Measurements from ENCODE around the gene A3GALT2. TPM values are rescaled to one million over a fixed set of nuclear protein-coding genes. Genes with fewer than 3 reads are reported as not detected.

The A3GALT2 gene
- total RNA-seq, 1 experiment from 2014 or later: not detected

- Histone ChIP-seq H3T11ph (ENCODE audit: low read length) (no peak overlapping the region), H3K4me2 (ENCODE audit: insufficient read depth, insufficient read length, low read length) (no peak overlapping the region), H3K4ac (ENCODE audit: low read depth, low read length) (no peak overlapping the region), H3K4me1 (ENCODE audit: insufficient read depth, low read length) (no peaks in the 10 kb centered on the region), H2BK12ac (ENCODE audit: insufficient read length, low read depth, low read length) (no peak overlapping the region), H4K91ac (ENCODE audit: insufficient read length, low read depth, low read length) (no peak overlapping the region), H3K27ac (ENCODE audit: insufficient read length, low read depth, low read length) (no peak overlapping the region), H3K79me1 (ENCODE audit: insufficient read depth, low read depth, low read length, poor library complexity, severe bottlenecking) (no peaks in the 10 kb centered on the region), H2BK120ac (ENCODE audit: low read depth, low read length, poor library complexity, severe bottlenecking) (no peak overlapping the region), H4K5ac (ENCODE audit: insufficient read length, low read depth, low read length) (no peak overlapping the region), H3K9me3 (ENCODE audit: control insufficient read depth, low read depth, low read length) (no peaks in the 10 kb centered on the region), H4K8ac (replicated peaks; ENCODE audit: insufficient read length, low read depth, low read length) (no peak overlapping the region), H3K14ac (ENCODE audit: insufficient read depth, low read length) (no peak overlapping the region), H2AFZ (ENCODE audit: low read length) (no peak overlapping the region), H3K27me3 (ENCODE audit: insufficient read depth, low read length) (no peaks in the 10 kb centered on the region), H2BK5ac (ENCODE audit: insufficient read length, low read length) (no peak overlapping the region), H2BK20ac (ENCODE audit: low read depth, low read length, poor library complexity, severe bottlenecking) (no peak overlapping the region), H3K23me2 (ENCODE audit: insufficient read length, low read depth, low read length, poor library complexity, severe bottlenecking) (no peaks in the 10 kb centered on the region), H4K20me1 (ENCODE audit: control insufficient read depth, insufficient read depth, insufficient read length) (no peaks in the 10 kb centered on the region), H3K18ac (ENCODE audit: insufficient read length, low read depth, low read length) (no peak overlapping the region), H3K79me2 (ENCODE audit: insufficient read depth, low read length) (no peaks in the 10 kb centered on the region), H3K23ac (ENCODE audit: insufficient read length, low read depth, low read length) (no peak overlapping the region), H2BK15ac (ENCODE audit: low read depth, low read length) (no peak overlapping the region), H3K56ac (ENCODE audit: insufficient read length, low read depth, low read length) (no peak overlapping the region), H2AK5ac (ENCODE audit: insufficient read length, low read length) (no peak overlapping the region), H3K9ac (ENCODE audit: extremely low read depth, insufficient read length, low read length) (no peak overlapping the region)
- H3K4me3 Mint-ChIP-seq: no peak overlapping the region
- DNase-seq: no peak
- WGBS (ENCODE audit: extremely low coverage, insufficient read length, low lambda C conversion rate): no CpG with 5 or more reads among the region's 4 CpGs
- H3K27me3 Mint-ChIP-seq (ENCODE audit: low read depth): peaks cover under 1% of the 10 kb centered on the region; the same call in 1 of the 2 replicates
- H3K27ac Mint-ChIP-seq: no peak overlapping the region
- peaks cover 13 to 22% of the 10 kb centered on the region in 2 experiments for H3K4me1 Mint-ChIP-seq
- no peak for TF ChIP-seq CTCF (conservative IDR thresholded peaks at IDR 0.05)
- H3K36me3 Mint-ChIP-seq (ENCODE audit: insufficient read depth in 1 of 3, low read depth in 3 of 3): peaks cover 32 to 46% (median 43%) of the 10 kb centered on the region in 3 experiments
- H3K9me3 Mint-ChIP-seq: peaks cover 0 to 4% of the 10 kb centered on the region in 2 experiments; a peak in 3 of 5 replicates
Observed at GRCh38 chr1:33297911-33298622, 22.8 kb downstream of the A3GALT2 start.

Data from H9 (cell line).